ENCODE data around the gene GRN. TPM values are rescaled to one million over a fixed set of nuclear protein-coding genes. Genes with fewer than 3 reads are reported as not detected.
"Not testable (repeated sequence)": the region's sequence is repeated elsewhere in the genome, so short reads cannot be mapped to it uniquely, and the experiment has no call there.

Gene GRN
- total RNA-seq, 2 donors from 2014 or later, result 439 to 572 TPM

GRCh38 chr17:44335564-44335963 is 9.5 kb upstream of the GRN start:
- ATAC-seq (no peak), DNase-seq (no peak)
- intact Hi-C loops (cut with DNase I, micrococcal nuclease), result no loop called here

GRCh38 chr17:44335968-44336367 is 9.1 kb upstream of the GRN start:
- DNase-seq (no peak), ATAC-seq (no peak)
- intact Hi-C loops (cut with DNase I, micrococcal nuclease), result no loop called here

- ATAC-seq, result no peak
- intact Hi-C loops (cut with DNase I, micrococcal nuclease), result no loop called here
- no peak for DNase-seq
These were observed 6.4 kb upstream of the GRN start for GRCh38 chr17:44338702-44339101.

- ATAC-seq; intact Hi-C loops (cut with DNase I, micrococcal nuclease); DNase-seq: not testable (repeated sequence)
These were observed 4.5 kb upstream of the GRN start for GRCh38 chr17:44340553-44340952.

GRCh38 chr17:44343510-44344209 is 1.4 kb upstream of the GRN start:
- no peak for ATAC-seq
- no peak for DNase-seq
- intact Hi-C loops (cut with DNase I, micrococcal nuclease), result no loop called here

- DNase-seq, result peak; percentile 63 to 71
- intact Hi-C loops (cut with DNase I, micrococcal nuclease), result no loop called here
- peak; percentile 80 for ATAC-seq
These were observed 438 bp downstream of the GRN start for GRCh38 chr17:44345454-44346026.

- intact Hi-C loops (cut with DNase I, micrococcal nuclease), result no loop called here
- DNase-seq (no peak), ATAC-seq (no peak)
These were observed 1.2 kb downstream of the GRN start for GRCh38 chr17:44346064-44346844.

- intact Hi-C loops (cut with DNase I, micrococcal nuclease); ATAC-seq; DNase-seq: not testable (repeated sequence)
These were observed 2.3 kb downstream of the GRN start for GRCh38 chr17:44347206-44348055.

- intact Hi-C loops (cut with DNase I, micrococcal nuclease), result no loop called here
- no peak for ATAC-seq
- peak in 1 of 2 donors; percentile 43 for DNase-seq
These were observed 3.3 kb downstream of the GRN start for GRCh38 chr17:44348234-44348987.

GRCh38 chr17:44348988-44349364 is 3.9 kb downstream of the GRN start:
- ATAC-seq (no peak), DNase-seq (no peak)
- intact Hi-C loops (cut with DNase I, micrococcal nuclease), result no loop called here

GRCh38 chr17:44349553-44350070 is 4.5 kb downstream of the GRN start:
- ATAC-seq (no peak), DNase-seq (no peak)
- intact Hi-C loops (cut with DNase I, micrococcal nuclease), result no loop called here

- intact Hi-C loops (cut with DNase I, micrococcal nuclease), result no loop called here
- ATAC-seq, result peak; percentile 67
- peak in 1 of 2 donors; percentile 77 for DNase-seq
These were observed 5.7 kb downstream of the GRN start for GRCh38 chr17:44350733-44351226.

- intact Hi-C loops (cut with DNase I, micrococcal nuclease), result no loop called here
- no peak for DNase-seq
- ATAC-seq, result no peak
These were observed 6.4 kb downstream of the GRN start for GRCh38 chr17:44351464-44351863.

- DNase-seq (no peak), ATAC-seq (no peak)
- intact Hi-C loops (cut with DNase I, micrococcal nuclease), result no loop called here
These were observed 7.1 kb downstream of the GRN start for GRCh38 chr17:44351961-44352827.

- ATAC-seq, result no peak
- intact Hi-C loops (cut with DNase I, micrococcal nuclease), result no loop called here
- no peak for DNase-seq
These were observed 7.9 kb downstream of the GRN start for GRCh38 chr17:44352828-44353671.

- intact Hi-C loops (cut with DNase I, micrococcal nuclease), result no loop called here
- peak in 1 of 2 donors; percentile 47 for DNase-seq
- ATAC-seq, result peak; percentile 49
These were observed 8.7 kb downstream of the GRN start for GRCh38 chr17:44353672-44354331.

Data from left colon (tissue), 2 donors.